GM13976 (cell line): ENCODE measurements around the gene FMNL1.

Experiments
- DNase-seq: peaks from one replicate; pipeline ENCODE4 v3.0.0; 2012; ENCODE audit warnings: low spot score
- CTCF ChIP-seq: IDR thresholded peaks from 2 replicates; pipeline ENCODE4 v1.5.1; 2012; ENCODE audit warnings: borderline replicate concordance, mild to moderate bottlenecking; ENCODE audit not compliant: insufficient read depth; ENCODE audit errors: extremely low read depth, missing control alignments, control extremely low read depth
- in situ Hi-C: fragments of 300-500 bp; cut with MboI; formaldehyde crosslinking; loops from one replicate; pipeline ENCODE4 v1.12.0; 2022; ENCODE audit warnings: low sequenced_read_pairs, mixed read lengths, inconsistent platforms; ENCODE audit not compliant: unreplicated experiment

The FMNL1 gene

GRCh38 chr17:45264988-45265387 lies 43.3 kb downstream of the FMNL1 start:
- TF ChIP-seq CTCF, result no peak
- in situ Hi-C loops, result no loop called here
- DNase-seq, result no peak

- TF ChIP-seq CTCF, result no peak
- in situ Hi-C loops, result no loop called here
- no peak for DNase-seq
Observed at GRCh38 chr17:45265821-45266220, 44.1 kb downstream of the FMNL1 start.

- no peak for DNase-seq
- in situ Hi-C loops, result no loop called here
- no peak for TF ChIP-seq CTCF
Observed at GRCh38 chr17:45266372-45266926, 44.8 kb downstream of the FMNL1 start.

- no peak for TF ChIP-seq CTCF
- DNase-seq, result no peak
- in situ Hi-C loops, result no loop called here
Observed at GRCh38 chr17:45267436-45268055, 45.9 kb downstream of the FMNL1 start.

GRCh38 chr17:45269912-45270311 lies 48.2 kb downstream of the FMNL1 start:
- DNase-seq, result no peak
- in situ Hi-C loops, result loop anchor here (10.0 kb wide), 1 partner anchor 115 kb away; no protein-coding TSS in a partner anchor
- TF ChIP-seq CTCF, result no peak

GRCh38 chr17:45270828-45271418 lies 49.2 kb downstream of the FMNL1 start:
- in situ Hi-C loops, result loop anchor here (10.0 kb wide), 1 partner anchor 114 kb away; no protein-coding TSS in a partner anchor
- DNase-seq, result no peak
- peak; percentile 56 for TF ChIP-seq CTCF

- no peak for TF ChIP-seq CTCF
- no peak for DNase-seq
- in situ Hi-C loops, result loop anchor here (10.0 kb wide), 1 partner anchor 113 kb away; no protein-coding TSS in a partner anchor
Observed at GRCh38 chr17:45271603-45272002, 49.9 kb downstream of the FMNL1 start.
